HCT116 (cell line): ENCODE results near the gene SERGEF.

Experiments
- CEBPB ChIP-seq: IDR thresholded peaks from 2 replicates; pipeline ENCODE4 v1.6.1; 2012; ENCODE audit warnings: low read depth
- EZH2 ChIP-seq: fragments of 200-600 bp; sonication (generic); IDR thresholded peaks from 2 replicates; pipeline ENCODE4 v1.6.1; 2017; ENCODE audit warnings: antibody characterized with exemption, mixed run types
- EZH2phosphoT487 ChIP-seq: fragments of 200-600 bp; IDR thresholded peaks from 2 replicates; pipeline ENCODE4 v1.6.1; 2018; ENCODE audit warnings: antibody characterized with exemption, borderline replicate concordance
- JUND ChIP-seq: IDR thresholded peaks from 2 replicates; pipeline ENCODE4 v1.6.1; 2012
- POLR2A ChIP-seq: IDR thresholded peaks from 2 replicates; pipeline ENCODE4 v1.7.0; 2011; ENCODE audit warnings: borderline replicate concordance; ENCODE audit not compliant: insufficient read depth, insufficient read length; ENCODE audit errors: extremely low read depth
- POLR2AphosphoS5 ChIP-seq: IDR thresholded peaks from 2 replicates; pipeline ENCODE4 v1.6.1; 2011; ENCODE audit warnings: mild to moderate bottlenecking, low read depth, low read length, moderate library complexity
- RAD21 ChIP-seq: IDR thresholded peaks from 2 replicates; pipeline ENCODE4 v1.6.1; 2012; ENCODE audit warnings: low read depth, mild to moderate bottlenecking
- ZNF274 ChIP-seq: fragments of 200-500 bp; sonication (Bioruptor generic); IDR thresholded peaks from 2 replicates; pipeline ENCODE4 v1.6.1; 2014; ENCODE audit warnings: mild to moderate bottlenecking, low read depth, low read length, inconsistent platforms
- TF ChIP-seq, protein P1 (sequence below), 3 experiments: fragments of 200-600 bp in 1 of 3; sonication (generic) in 1 of 3; IDR thresholded peaks in 2 of 3; conservative IDR thresholded peaks in 1 of 3; 2 replicates each; pipeline ENCODE4 v1.5.1; 2012 to 2017; ENCODE audit warnings: low read depth in 2 of 3, low read length in 2 of 3, antibody characterized with exemption in 1 of 3, borderline replicate concordance in 1 of 3, control low read depth in 1 of 3, mild to moderate bottlenecking in 1 of 3, mixed read lengths in 1 of 3, mixed run types in 1 of 3, moderate library complexity in 1 of 3; ENCODE audit not compliant: insufficient read depth in 1 of 3
- TF ChIP-seq, protein P2 (sequence below): IDR thresholded peaks from 2 replicates; pipeline ENCODE4 v1.6.1; 2011; ENCODE audit warnings: mild to moderate bottlenecking, low read length, moderate library complexity; ENCODE audit not compliant: insufficient replicate concordance; ENCODE audit errors: extremely low read depth

DNA sequence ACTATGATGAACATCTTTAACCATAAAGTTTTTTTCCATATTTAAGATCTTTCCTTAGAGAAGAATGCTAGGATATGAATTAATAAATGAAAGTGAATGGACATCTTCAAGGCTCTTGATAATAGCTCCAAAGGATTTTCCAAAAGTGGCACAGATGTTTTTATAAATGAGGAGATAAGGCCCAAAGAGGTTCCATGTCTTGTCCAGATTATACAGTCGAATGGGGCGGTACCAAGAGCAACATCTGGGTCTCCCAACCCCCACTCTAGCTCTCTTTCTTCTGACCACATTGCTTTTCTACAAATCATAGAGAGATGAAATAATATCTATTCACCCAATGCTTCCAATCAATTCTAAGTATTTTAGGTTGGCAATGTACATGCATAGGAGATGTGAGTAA is 164.1 kb downstream of the SERGEF start:
- TF ChIP-seq, protein P1, sequence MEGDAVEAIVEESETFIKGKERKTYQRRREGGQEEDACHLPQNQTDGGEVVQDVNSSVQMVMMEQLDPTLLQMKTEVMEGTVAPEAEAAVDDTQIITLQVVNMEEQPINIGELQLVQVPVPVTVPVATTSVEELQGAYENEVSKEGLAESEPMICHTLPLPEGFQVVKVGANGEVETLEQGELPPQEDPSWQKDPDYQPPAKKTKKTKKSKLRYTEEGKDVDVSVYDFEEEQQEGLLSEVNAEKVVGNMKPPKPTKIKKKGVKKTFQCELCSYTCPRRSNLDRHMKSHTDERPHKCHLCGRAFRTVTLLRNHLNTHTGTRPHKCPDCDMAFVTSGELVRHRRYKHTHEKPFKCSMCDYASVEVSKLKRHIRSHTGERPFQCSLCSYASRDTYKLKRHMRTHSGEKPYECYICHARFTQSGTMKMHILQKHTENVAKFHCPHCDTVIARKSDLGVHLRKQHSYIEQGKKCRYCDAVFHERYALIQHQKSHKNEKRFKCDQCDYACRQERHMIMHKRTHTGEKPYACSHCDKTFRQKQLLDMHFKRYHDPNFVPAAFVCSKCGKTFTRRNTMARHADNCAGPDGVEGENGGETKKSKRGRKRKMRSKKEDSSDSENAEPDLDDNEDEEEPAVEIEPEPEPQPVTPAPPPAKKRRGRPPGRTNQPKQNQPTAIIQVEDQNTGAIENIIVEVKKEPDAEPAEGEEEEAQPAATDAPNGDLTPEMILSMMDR (IDR thresholded peaks at IDR 0.05 in 2 of 3, conservative IDR thresholded peaks at IDR 0.05 in 1 of 3; ENCODE audit: borderline replicate concordance in 1 of 3, insufficient read depth in 1 of 3, low read depth in 2 of 3, low read length in 2 of 3) = no peak
- TF ChIP-seq POLR2AphosphoS5 (no peak), EZH2 (no peak), EZH2phosphoT487 (no peak), JUND (no peak), POLR2A (no peak), ZNF274 (no peak), RAD21 (no peak), CEBPB (no peak)
- TF ChIP-seq, protein P2, sequence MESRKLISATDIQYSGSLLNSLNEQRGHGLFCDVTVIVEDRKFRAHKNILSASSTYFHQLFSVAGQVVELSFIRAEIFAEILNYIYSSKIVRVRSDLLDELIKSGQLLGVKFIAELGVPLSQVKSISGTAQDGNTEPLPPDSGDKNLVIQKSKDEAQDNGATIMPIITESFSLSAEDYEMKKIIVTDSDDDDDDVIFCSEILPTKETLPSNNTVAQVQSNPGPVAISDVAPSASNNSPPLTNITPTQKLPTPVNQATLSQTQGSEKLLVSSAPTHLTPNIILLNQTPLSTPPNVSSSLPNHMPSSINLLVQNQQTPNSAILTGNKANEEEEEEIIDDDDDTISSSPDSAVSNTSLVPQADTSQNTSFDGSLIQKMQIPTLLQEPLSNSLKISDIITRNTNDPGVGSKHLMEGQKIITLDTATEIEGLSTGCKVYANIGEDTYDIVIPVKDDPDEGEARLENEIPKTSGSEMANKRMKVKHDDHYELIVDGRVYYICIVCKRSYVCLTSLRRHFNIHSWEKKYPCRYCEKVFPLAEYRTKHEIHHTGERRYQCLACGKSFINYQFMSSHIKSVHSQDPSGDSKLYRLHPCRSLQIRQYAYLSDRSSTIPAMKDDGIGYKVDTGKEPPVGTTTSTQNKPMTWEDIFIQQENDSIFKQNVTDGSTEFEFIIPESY = no peak
